ENCODE results near the gene RPL37.

- TF ChIP-seq CTCF (IDR thresholded peaks at IDR 0.05) (no peak), ZFX (IDR thresholded peaks at IDR 0.05; ENCODE audit: borderline replicate concordance) (no peak)
Observed at GRCh38 chr5:40778133-40778532, 56.9 kb downstream of the RPL37 start.
